Esophagus squamous epithelium (tissue), 4 donors: ENCODE measurements around the gene CMTM7.

Source experiments
- CTCF ChIP-seq, 6 experiments: fragments of 450-650 bp in 4 of 6; fragments of 200-600 bp in 2 of 6; sonication (generic) in 2 of 6; IDR thresholded peaks; one replicate each; pipeline ENCODE4 v1.5.1; 2016 to 2019; ENCODE audit warnings: antibody characterized with exemption in 6 of 6, mild to moderate bottlenecking in 4 of 6, moderate library complexity in 4 of 6
- POLR2A ChIP-seq, 4 donors: fragments of 450-650 bp; IDR thresholded peaks; one replicate each; pipeline ENCODE4 v1.6.1; 2017; ENCODE audit warnings: antibody characterized with exemption in 4 of 4, mild to moderate bottlenecking in 4 of 4, moderate library complexity in 3 of 4

- TF ChIP-seq CTCF (IDR thresholded peaks at IDR 0.05) (no peak), POLR2A (IDR thresholded peaks at IDR 0.05) (no peak)
These were observed 24.2 kb upstream of the CMTM7 start for GRCh38 chr3:32367442-32367841.
